Mesodermal cell (in vitro differentiated cells): ENCODE results near the gene STN1.

Source experiments
- H3K27ac ChIP-seq: 2 replicates; pipeline ENCODE4 v1.7.0; 2013; ENCODE audit warnings: mild to moderate bottlenecking, low read depth, low read length, moderate library complexity; ENCODE audit not compliant: severe bottlenecking
- H3K36me3 ChIP-seq: 2 replicates; pipeline ENCODE4 v1.7.1; 2013; ENCODE audit warnings: mild to moderate bottlenecking, low read length, moderate library complexity; ENCODE audit not compliant: control insufficient read depth, insufficient read depth
- H3K4me1 ChIP-seq: one replicate; pipeline ENCODE4 v1.7.1; 2013; ENCODE audit warnings: mild to moderate bottlenecking, low read length; ENCODE audit not compliant: insufficient read depth, control insufficient read depth, poor library complexity, severe bottlenecking
- H3K4me3 ChIP-seq: 2 replicates; pipeline ENCODE4 v1.7.0; 2013; ENCODE audit warnings: low read length, control low read depth, mild to moderate bottlenecking; ENCODE audit not compliant: insufficient read depth, poor library complexity, severe bottlenecking; ENCODE audit errors: extremely low read depth
- H3K9me3 ChIP-seq: 2 replicates; pipeline ENCODE4 v1.7.1; 2013; ENCODE audit warnings: mild to moderate bottlenecking, low read length, moderate library complexity; ENCODE audit not compliant: control insufficient read depth
- WGBS, 2 experiments: methylation state at CpG; one replicate each; pipeline ENCODE4 v1.1.5; 2013; ENCODE audit warnings: missing lambda C conversion rate in 2 of 2; ENCODE audit not compliant: insufficient coverage in 2 of 2; 5-methylcytosine and 5-hydroxymethylcytosine counted together

The STN1 gene

GRCh38 chr10:103916254-103916653, 1.7 kb downstream of the STN1 start:
- H3K9me3 ChIP-seq = peaks cover 17% of the 10 kb centered on the region
- H3K4me1 ChIP-seq = peaks cover 19% of the 10 kb centered on the region
- H3K4me3 ChIP-seq = no peak overlapping the region
- H3K27ac ChIP-seq = no peak overlapping the region
- peaks cover 15% of the 10 kb centered on the region for H3K36me3 ChIP-seq
- WGBS, 2 experiments = no CpG with 5 or more reads among the region's 1 CpG

- 94 to 100% methylated on average over 4 to 6 of the region's 6 CpGs for WGBS, 2 experiments
- H3K4me1 ChIP-seq = peaks cover 19% of the 10 kb centered on the region
- H3K4me3 ChIP-seq = no peak overlapping the region
- peaks cover 17% of the 10 kb centered on the region for H3K9me3 ChIP-seq
- H3K27ac ChIP-seq = no peak overlapping the region
- peaks cover 15% of the 10 kb centered on the region for H3K36me3 ChIP-seq
Measured at GRCh38 chr10:103915796-103916195, 2.2 kb downstream of the STN1 start.

- Histone ChIP-seq H3K36me3 (peaks cover 15% of the 10 kb centered on the region), H3K9me3 (peaks cover 17% of the 10 kb centered on the region), H3K4me3 (no peak overlapping the region), H3K27ac (no peak overlapping the region), H3K4me1 (peaks cover 29% of the 10 kb centered on the region)
- WGBS, 2 experiments = 90 to 96% methylated on average over 4 of the region's 4 CpGs
Measured at GRCh38 chr10:103912759-103913158, 5.2 kb downstream of the STN1 start.

- H3K4me3 ChIP-seq = no peak overlapping the region
- peaks cover 19% of the 10 kb centered on the region for H3K4me1 ChIP-seq
- H3K36me3 ChIP-seq = peaks cover 14% of the 10 kb centered on the region
- 93 to 100% methylated on average over 2 of the region's 3 CpGs for WGBS, 2 experiments
- H3K27ac ChIP-seq = no peak overlapping the region
- peaks cover 17% of the 10 kb centered on the region for H3K9me3 ChIP-seq
Measured at GRCh38 chr10:103911021-103911459, 6.9 kb downstream of the STN1 start.

- 86 to 89% methylated on average over 3 of the region's 4 CpGs for WGBS, 2 experiments
- H3K4me3 ChIP-seq = no peak overlapping the region
- no peak overlapping the region for H3K27ac ChIP-seq
- peaks cover 20% of the 10 kb centered on the region for H3K4me1 ChIP-seq
- peaks cover 9% of the 10 kb centered on the region for H3K36me3 ChIP-seq
- H3K9me3 ChIP-seq = peaks cover 12% of the 10 kb centered on the region
Measured at GRCh38 chr10:103910442-103911012, 7.5 kb downstream of the STN1 start.

GRCh38 chr10:103905441-103905840, 12.5 kb downstream of the STN1 start:
- Histone ChIP-seq H3K9me3 (no peaks in the 10 kb centered on the region), H3K27ac (no peak overlapping the region), H3K4me1 (peaks cover 21% of the 10 kb centered on the region), H3K4me3 (no peak overlapping the region), H3K36me3 (peaks cover 5% of the 10 kb centered on the region)
- WGBS, 2 experiments = 95 to 100% methylated on average over 2 of the region's 4 CpGs

GRCh38 chr10:103901299-103901698, 16.7 kb downstream of the STN1 start:
- peaks cover 13% of the 10 kb centered on the region for H3K4me1 ChIP-seq
- H3K27ac ChIP-seq = no peak overlapping the region
- peaks cover 5% of the 10 kb centered on the region for H3K36me3 ChIP-seq
- WGBS, 2 experiments = 90 to 93% methylated on average over 3 of the region's 5 CpGs
- H3K9me3 ChIP-seq = no peaks in the 10 kb centered on the region
- no peak overlapping the region for H3K4me3 ChIP-seq

GRCh38 chr10:103899312-103899711, 18.7 kb downstream of the STN1 start:
- Histone ChIP-seq H3K4me1 (peaks cover 29% of the 10 kb centered on the region), H3K27ac (no peak overlapping the region)
- WGBS, 2 experiments = 79 to 86% methylated on average over 3 to 4 of the region's 5 CpGs

GRCh38 chr10:103897241-103897774, 20.7 kb downstream of the STN1 start:
- Histone ChIP-seq H3K4me1 (peaks cover 39% of the 10 kb centered on the region), H3K4me3 (no peak overlapping the region), H3K36me3 (peaks cover under 1% of the 10 kb centered on the region), H3K9me3 (no peaks in the 10 kb centered on the region), H3K27ac (peak overlapping the region; percentile 17)
- WGBS, 2 experiments = 86 to 89% methylated on average over 5 to 6 of the region's 7 CpGs

More at GRCh38 chr10:103899312-103899711, 18.7 kb downstream of the STN1 start:
- Histone ChIP-seq H3K4me3 (no peak overlapping the region), H3K9me3 (no peaks in the 10 kb centered on the region), H3K36me3 (no peaks in the 10 kb centered on the region)

- Histone ChIP-seq H3K36me3 (peaks cover 10% of the 10 kb centered on the region), H3K4me3 (no peak overlapping the region), H3K27ac (peak overlapping the region; percentile 4), H3K4me1 (peaks cover 39% of the 10 kb centered on the region), H3K9me3 (no peaks in the 10 kb centered on the region)
- 61% methylated on average over 2 of the region's 5 CpGs; no CpG with 5 or more reads in 1 of the 2 experiments for WGBS, 2 experiments
Measured at GRCh38 chr10:103896225-103896624, 21.8 kb downstream of the STN1 start.
